HL-60 (cell line): ENCODE data around the gene NAGS.

Source experiments
- CTCF ChIP-seq: IDR thresholded peaks from one replicate; pipeline ENCODE4 v1.5.1; 2011; ENCODE audit warnings: low read length, control low read depth, inconsistent platforms; ENCODE audit not compliant: insufficient read depth
- SPI1 ChIP-seq: IDR thresholded peaks from 2 replicates; pipeline ENCODE4 v1.6.1; 2012; ENCODE audit warnings: low read depth, mild to moderate bottlenecking, borderline replicate concordance

GRCh38 chr17:43961954-43962353, 42.5 kb upstream of the NAGS start:
- TF ChIP-seq CTCF (no peak), SPI1 (no peak)
